ENCODE results near the gene PIK3R5.

- TF ChIP-seq EZH2 (IDR thresholded peaks at IDR 0.05; ENCODE audit: borderline replicate concordance, low read depth, low read length, poor library complexity, severe bottlenecking): no peak
- no peak for TF ChIP-seq CTCF (conservative IDR thresholded peaks at IDR 0.05; ENCODE audit: low read depth, low read length)
Measured at GRCh38 chr17:8888704-8889302, 76.7 kb downstream of the PIK3R5 start.

All from A673 (cell line).